Mucosa of rectum (tissue), 2 donors: Measurements from ENCODE around the gene RP9.

Experiments
- H3K27ac ChIP-seq, 2 donors: one replicate each; pipeline ENCODE4 v1.7.0; 2013; ENCODE audit warnings: inconsistent platforms in 2 of 2, low read depth in 2 of 2, low read length in 2 of 2
- H3K27me3 ChIP-seq, 2 donors: one replicate each; pipeline ENCODE4 v1.7.0; 2013; ENCODE audit warnings: low read length in 2 of 2; ENCODE audit not compliant: control insufficient read depth in 2 of 2, insufficient read depth in 2 of 2
- H3K36me3 ChIP-seq, 2 donors: one replicate each; pipeline ENCODE4 v1.7.0; 2013; ENCODE audit warnings: low read length in 2 of 2; ENCODE audit not compliant: control insufficient read depth in 2 of 2, insufficient read depth in 2 of 2
- H3K4me1 ChIP-seq, 2 donors: one replicate each; pipeline ENCODE4 v1.7.0; 2013; ENCODE audit warnings: low read length in 2 of 2, mild to moderate bottlenecking in 1 of 2; ENCODE audit not compliant: control insufficient read depth in 2 of 2, insufficient read depth in 2 of 2
- H3K4me3 ChIP-seq, 2 donors: one replicate each; pipeline ENCODE4 v1.7.0; 2013; ENCODE audit warnings: low read length in 2 of 2
- H3K9ac ChIP-seq, 2 donors: one replicate each; pipeline ENCODE4 v1.7.0; 2013; ENCODE audit warnings: low read length in 2 of 2, low read depth in 1 of 2, mild to moderate bottlenecking in 1 of 2
- H3K9me3 ChIP-seq, 2 donors: one replicate each; pipeline ENCODE4 v1.7.0; 2013; ENCODE audit warnings: low read length in 2 of 2; ENCODE audit not compliant: control insufficient read depth in 2 of 2
- donor health status: healthy.
- donor health status: Normal muscosa, but diverticular disease.

The RP9 gene

GRCh38 chr7:33130184-33130583, 21.0 kb upstream of the RP9 start:
- H3K9ac ChIP-seq = peak overlapping the region in 1 of 2 donors; percentile 28
- H3K4me1 ChIP-seq = peaks cover 4 to 7% of the 10 kb centered on the region in 2 donors
- peak overlapping the region; percentile 91 to 99 for H3K4me3 ChIP-seq
- no peaks in the 10 kb centered on the region for H3K9me3 ChIP-seq
- no peak overlapping the region for H3K27ac ChIP-seq
- H3K36me3 ChIP-seq = no peaks in the 10 kb centered on the region
- H3K27me3 ChIP-seq = no peaks in the 10 kb centered on the region

- H3K9me3 ChIP-seq = no peaks in the 10 kb centered on the region
- H3K4me3 ChIP-seq = peak overlapping the region; percentile 91 to 99
- no peaks in the 10 kb centered on the region for H3K27me3 ChIP-seq
- peaks cover 4 to 7% of the 10 kb centered on the region in 2 donors for H3K4me1 ChIP-seq
- peak overlapping the region; percentile 74 to 88 for H3K9ac ChIP-seq
- no peaks in the 10 kb centered on the region for H3K36me3 ChIP-seq
- H3K27ac ChIP-seq = peak overlapping the region; percentile 82 to 88
These were observed 20.6 kb upstream of the RP9 start for GRCh38 chr7:33129806-33130153.

GRCh38 chr7:33128990-33129805, 20.0 kb upstream of the RP9 start, which contains the start of gene BBS9:
Gene BBS9, plus strand, starts transcription at chr7:33129564. Its CDS starts 16,689 bp downstream, at chr7:33146253.
- peak within 1 kb of the TSS; percentile 74 to 88 for H3K9ac ChIP-seq
- H3K9me3 ChIP-seq = no peaks in the 10 kb centered on the region
- peak within 1 kb of the TSS; percentile 91 to 99 for H3K4me3 ChIP-seq
- H3K4me1 ChIP-seq = peaks cover 4 to 7% of the 10 kb centered on the region in 2 donors
- no peaks in the 10 kb centered on the region for H3K27me3 ChIP-seq
- H3K36me3 ChIP-seq = no peaks in the 10 kb centered on the region
- peak within 1 kb of the TSS; percentile 82 to 88 for H3K27ac ChIP-seq

- H3K27ac ChIP-seq = peak overlapping the region; percentile 82 to 88
- H3K4me3 ChIP-seq = peak overlapping the region; percentile 91 to 99
- peaks cover 4 to 7% of the 10 kb centered on the region in 2 donors for H3K4me1 ChIP-seq
- H3K36me3 ChIP-seq = no peaks in the 10 kb centered on the region
- H3K9me3 ChIP-seq = no peaks in the 10 kb centered on the region
- H3K9ac ChIP-seq = peak overlapping the region; percentile 60 to 88
- no peaks in the 10 kb centered on the region for H3K27me3 ChIP-seq
These were observed 19.4 kb upstream of the RP9 start for GRCh38 chr7:33128631-33128989.

GRCh38 chr7:33127085-33127484, 17.9 kb upstream of the RP9 start:
- H3K4me3 ChIP-seq = no peak overlapping the region
- H3K9ac ChIP-seq = no peak overlapping the region
- no peaks in the 10 kb centered on the region for H3K9me3 ChIP-seq
- H3K27ac ChIP-seq = no peak overlapping the region
- peaks cover 4 to 7% of the 10 kb centered on the region in 2 donors for H3K4me1 ChIP-seq
- H3K27me3 ChIP-seq = no peaks in the 10 kb centered on the region
- no peaks in the 10 kb centered on the region for H3K36me3 ChIP-seq

- H3K27ac ChIP-seq = no peak overlapping the region
- no peaks in the 10 kb centered on the region for H3K4me1 ChIP-seq
- H3K9me3 ChIP-seq = no peaks in the 10 kb centered on the region
- H3K9ac ChIP-seq = no peak overlapping the region
- H3K27me3 ChIP-seq = no peaks in the 10 kb centered on the region
- no peaks in the 10 kb centered on the region for H3K36me3 ChIP-seq
- H3K4me3 ChIP-seq = no peak overlapping the region
These were observed 9.2 kb upstream of the RP9 start for GRCh38 chr7:33118383-33118782.

- H3K9me3 ChIP-seq = no peaks in the 10 kb centered on the region
- H3K9ac ChIP-seq = no peak overlapping the region
- peaks cover 0 to under 1% of the 10 kb centered on the region in 2 donors for H3K4me1 ChIP-seq
- H3K36me3 ChIP-seq = no peaks in the 10 kb centered on the region
- H3K4me3 ChIP-seq = no peak overlapping the region
- H3K27ac ChIP-seq = no peak overlapping the region
- H3K27me3 ChIP-seq = no peaks in the 10 kb centered on the region
These were observed 5.8 kb upstream of the RP9 start for GRCh38 chr7:33114976-33115375.

GRCh38 chr7:33111614-33112013, 2.4 kb upstream of the RP9 start:
- no peak overlapping the region for H3K9ac ChIP-seq
- H3K4me3 ChIP-seq = no peak overlapping the region
- H3K27ac ChIP-seq = no peak overlapping the region
- no peaks in the 10 kb centered on the region for H3K9me3 ChIP-seq
- H3K4me1 ChIP-seq = peaks cover 13 to 20% of the 10 kb centered on the region in 2 donors
- H3K27me3 ChIP-seq = no peaks in the 10 kb centered on the region
- no peaks in the 10 kb centered on the region for H3K36me3 ChIP-seq

GRCh38 chr7:33109758-33110238, 594 bp upstream of the RP9 start:
- Histone ChIP-seq H3K36me3 (no peaks in the 10 kb centered on the region), H3K9me3 (no peaks in the 10 kb centered on the region), H3K4me1 (peaks cover 13 to 20% of the 10 kb centered on the region in 2 donors), H3K27ac (peak overlapping the region in 1 of 2 donors; percentile 9), H3K9ac (peak overlapping the region; percentile 32 to 42), H3K27me3 (no peaks in the 10 kb centered on the region), H3K4me3 (peak overlapping the region; percentile 62 to 79)

GRCh38 chr7:33108554-33109004, 625 bp downstream of the RP9 start:
- Histone ChIP-seq H3K9me3 (no peaks in the 10 kb centered on the region), H3K9ac (peak overlapping the region; percentile 80 to 86), H3K27me3 (no peaks in the 10 kb centered on the region), H3K36me3 (peaks cover under 1 to 3% of the 10 kb centered on the region in 2 donors), H3K27ac (peak overlapping the region; percentile 51 to 61), H3K4me1 (peaks cover 13 to 20% of the 10 kb centered on the region in 2 donors), H3K4me3 (peak overlapping the region; percentile 79 to 89)
